ENCODE measurements around the gene YEATS2.

Gene YEATS2

DNA sequence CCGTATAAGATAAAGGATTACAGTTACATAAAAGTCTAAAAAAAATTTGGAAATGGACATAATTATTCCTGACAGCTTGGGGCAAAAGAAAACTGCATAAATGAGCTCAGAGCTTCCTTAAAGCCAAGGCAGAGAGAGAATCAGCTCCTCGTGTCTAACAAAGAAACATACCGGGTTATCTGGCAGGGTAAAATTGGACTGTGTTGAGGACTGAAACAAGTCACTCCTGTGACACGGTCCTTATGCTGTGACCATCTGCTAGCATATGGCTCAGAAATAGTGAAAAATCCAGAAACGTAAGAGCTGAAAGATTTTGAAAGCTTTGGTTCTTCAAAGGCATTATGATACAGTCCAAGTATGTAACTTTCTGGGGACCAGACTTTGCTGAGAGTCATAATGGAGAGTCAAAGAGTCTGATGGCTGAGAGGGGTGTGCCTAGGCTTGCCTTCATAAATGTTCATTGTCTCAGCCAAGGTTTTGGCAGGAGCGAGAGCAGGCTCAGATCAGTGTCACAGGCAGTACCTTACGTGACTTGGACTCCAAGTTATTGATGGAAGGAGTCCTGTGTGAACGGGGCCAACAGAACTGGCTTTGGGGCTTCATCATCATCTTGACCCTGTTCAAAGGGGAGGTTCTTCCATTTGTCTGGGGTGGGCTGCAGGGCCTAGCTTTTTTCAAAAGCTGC, 115.3 kb downstream of the YEATS2 start:
- no peak for DNase-seq (ENCODE audit: low spot score)

DNA sequence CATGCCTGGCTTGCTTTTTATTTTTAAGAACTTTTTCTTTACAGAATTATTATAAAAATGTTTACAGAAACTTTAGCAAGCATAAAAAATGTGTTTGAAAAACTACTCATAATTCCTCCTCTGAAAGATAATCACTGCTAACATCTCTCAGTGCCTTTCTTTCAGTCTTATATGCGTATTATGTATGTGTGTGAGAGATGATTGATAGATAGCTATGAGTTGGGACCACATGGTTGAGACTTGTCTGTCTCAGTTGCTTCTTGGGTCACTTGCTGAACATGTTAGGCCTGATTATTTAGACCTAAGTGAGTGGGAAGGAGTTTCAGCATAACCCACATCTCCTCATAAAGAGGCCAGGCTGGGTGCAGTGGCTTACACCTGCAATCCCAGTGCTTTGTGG, 116.6 kb downstream of the YEATS2 start:
- DNase-seq (ENCODE audit: low spot score) = no peak

GRCh38 chr3:183815563-183815940, 118.0 kb downstream of the YEATS2 start:
- no peak for DNase-seq (ENCODE audit: low spot score)

- no peak for DNase-seq (ENCODE audit: low spot score)
These were observed 118.4 kb downstream of the YEATS2 start for GRCh38 chr3:183815951-183816475.

GRCh38 chr3:183816681-183817510, 119.3 kb downstream of the YEATS2 start:
- no peak for DNase-seq (ENCODE audit: low spot score)

DNA sequence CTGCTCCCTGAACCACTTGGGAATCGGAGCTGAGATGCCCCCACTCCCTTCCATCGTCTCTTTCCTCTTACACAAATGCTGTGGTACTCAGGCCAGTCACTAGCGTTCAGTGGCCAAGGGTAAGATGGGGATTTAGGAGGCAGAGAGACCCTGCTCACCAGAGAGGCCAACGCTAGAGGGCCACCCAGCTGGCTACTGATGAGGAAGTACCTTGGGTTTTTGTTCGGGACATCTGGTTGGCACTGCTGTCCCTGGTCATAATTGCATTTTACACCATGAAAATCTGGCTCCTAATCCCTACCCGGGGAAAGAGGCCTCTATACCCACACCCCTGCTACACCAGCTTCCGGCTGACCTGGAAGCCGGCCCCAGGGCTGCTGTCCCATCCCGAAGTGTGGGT, 120.0 kb downstream of the YEATS2 start:
- no peak for DNase-seq (ENCODE audit: low spot score)

DNA sequence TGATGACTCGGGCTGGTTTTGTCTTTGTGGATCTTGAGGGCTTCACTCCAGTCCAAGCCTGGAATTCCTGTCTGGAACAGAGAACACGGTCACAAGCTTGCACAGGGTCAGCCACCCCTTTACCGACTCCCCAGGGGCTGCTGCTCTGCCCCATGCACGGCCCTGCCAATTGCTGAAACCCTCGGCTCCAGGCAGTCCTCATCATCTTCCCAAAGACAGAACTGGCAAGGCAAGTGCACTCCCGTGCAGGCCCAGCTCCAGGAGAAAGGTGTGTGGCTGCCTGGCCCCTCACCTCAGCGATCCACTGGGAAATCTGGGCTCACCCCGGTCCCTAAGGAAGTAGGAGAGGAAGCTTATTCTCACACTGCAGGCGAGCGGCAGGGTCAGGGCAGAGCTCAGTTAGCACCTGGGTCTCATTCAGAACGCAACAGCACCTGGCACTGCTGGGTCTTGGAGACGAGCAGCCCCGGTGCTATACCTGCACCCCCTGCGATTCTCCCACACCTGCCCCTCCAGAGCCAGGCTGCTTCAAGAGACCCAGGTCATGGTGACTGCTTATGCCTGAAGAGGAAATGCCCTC, 120.5 kb downstream of the YEATS2 start:
- DNase-seq (ENCODE audit: low spot score) = no peak

- DNase-seq (ENCODE audit: low spot score) = no peak
These were observed 121.4 kb downstream of the YEATS2 start for GRCh38 chr3:183818706-183819624.

DNA sequence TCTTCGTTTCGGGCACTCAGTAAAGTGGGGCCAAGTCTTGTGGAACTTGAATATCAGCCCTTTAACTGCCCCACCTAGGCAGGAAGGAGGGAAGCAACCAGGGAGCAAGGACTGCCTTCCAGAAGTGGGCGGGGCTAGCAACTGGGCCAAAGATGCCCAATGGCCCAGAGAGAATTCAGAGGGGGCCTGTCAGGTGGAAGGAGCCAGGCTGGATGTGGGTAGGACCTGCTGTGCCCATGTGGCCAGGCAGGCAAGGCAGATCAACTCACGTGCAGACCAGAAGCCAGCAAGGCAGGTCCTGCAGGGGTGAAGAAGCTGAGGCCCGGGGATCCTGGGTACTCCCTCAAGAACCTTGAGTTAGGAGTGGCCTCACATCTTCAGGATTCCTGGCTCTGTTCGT, 122.2 kb downstream of the YEATS2 start:
- DNase-seq (ENCODE audit: low spot score) = no peak

DNA sequence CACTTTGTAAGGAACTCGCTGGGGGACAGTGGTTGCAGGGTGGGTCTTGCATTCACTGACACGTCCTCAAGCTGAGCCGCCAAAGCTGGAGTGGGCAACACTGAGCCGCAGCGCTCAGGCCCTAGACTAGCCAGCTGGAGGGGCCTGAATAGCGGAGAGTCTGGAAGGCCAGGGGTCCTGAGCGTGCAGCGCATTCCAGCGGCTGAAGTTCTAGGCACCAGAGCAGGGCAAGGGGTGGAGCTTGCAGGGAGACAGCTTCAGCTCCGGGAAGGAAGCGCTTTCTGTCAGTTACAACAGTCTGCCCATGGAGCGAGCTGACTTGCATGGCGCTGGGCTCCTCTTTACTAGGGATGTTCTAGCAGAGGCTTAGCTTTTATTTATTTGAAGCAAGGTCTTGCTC, 125.0 kb downstream of the YEATS2 start:
- DNase-seq (ENCODE audit: low spot score) = no peak

DNA sequence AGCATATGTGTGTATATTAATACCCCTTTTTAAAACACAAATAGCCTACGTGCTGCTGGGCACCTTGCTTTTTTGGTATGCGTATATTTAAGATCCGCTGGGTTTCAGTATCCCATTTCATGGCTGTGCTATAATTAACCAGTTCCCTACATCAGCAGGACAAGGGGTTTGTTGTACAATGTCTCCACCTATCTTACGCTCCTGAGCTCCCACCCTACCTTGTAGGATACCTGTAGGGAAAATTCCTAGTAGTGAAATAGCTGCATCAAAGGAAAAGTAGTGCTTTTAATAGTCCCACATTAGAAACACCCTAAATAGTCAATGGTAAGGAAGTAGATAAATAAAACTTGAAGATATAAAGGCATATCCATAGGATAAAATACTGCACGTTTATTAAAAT, 126.4 kb downstream of the YEATS2 start:
- no peak for DNase-seq (ENCODE audit: low spot score)

DNA sequence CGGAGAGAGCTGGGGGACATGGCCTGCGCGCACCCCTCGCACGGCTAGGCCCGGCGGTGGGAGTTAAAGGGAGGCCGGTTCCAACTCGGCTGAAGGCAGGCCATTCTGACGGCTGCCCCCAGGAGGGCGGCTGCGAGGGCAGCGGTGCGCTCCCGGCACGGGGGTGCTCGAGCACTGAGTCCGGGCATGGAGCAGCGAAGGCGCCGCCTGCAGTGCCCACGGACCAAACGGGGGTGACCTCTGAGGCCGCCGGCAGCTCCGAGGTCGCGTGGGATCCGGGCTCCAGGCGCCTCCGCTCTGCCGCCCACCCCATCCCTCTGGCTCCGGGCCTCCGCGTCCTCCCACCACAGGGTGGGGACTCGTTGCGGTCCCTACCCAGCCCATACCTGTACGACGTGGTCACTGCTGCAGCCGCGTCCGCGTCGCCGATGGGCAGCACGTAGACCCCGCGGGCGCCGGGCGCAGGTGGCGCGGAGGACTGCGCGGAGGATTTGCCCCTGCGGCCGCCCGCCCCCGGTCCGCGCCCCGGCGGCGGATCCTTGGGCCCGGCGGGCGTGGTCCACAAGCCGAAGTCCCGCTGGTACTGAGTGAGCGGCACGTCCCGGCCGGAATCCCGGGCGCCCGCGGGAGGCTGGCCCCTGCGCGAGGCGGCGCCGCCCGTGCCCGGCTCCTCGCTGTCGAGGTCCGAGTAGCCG, 127.3 kb downstream of the YEATS2 start:
- DNase-seq (ENCODE audit: low spot score) = no peak

GRCh38 chr3:183825456-183826161, 128.0 kb downstream of the YEATS2 start, which contains the start of gene MAP6D1:
Gene MAP6D1, minus strand, starts transcription at chr3:183825577. Its CDS starts 30 bp downstream, at chr3:183825547.
- DNase-seq (ENCODE audit: low spot score) = no peak

DNA sequence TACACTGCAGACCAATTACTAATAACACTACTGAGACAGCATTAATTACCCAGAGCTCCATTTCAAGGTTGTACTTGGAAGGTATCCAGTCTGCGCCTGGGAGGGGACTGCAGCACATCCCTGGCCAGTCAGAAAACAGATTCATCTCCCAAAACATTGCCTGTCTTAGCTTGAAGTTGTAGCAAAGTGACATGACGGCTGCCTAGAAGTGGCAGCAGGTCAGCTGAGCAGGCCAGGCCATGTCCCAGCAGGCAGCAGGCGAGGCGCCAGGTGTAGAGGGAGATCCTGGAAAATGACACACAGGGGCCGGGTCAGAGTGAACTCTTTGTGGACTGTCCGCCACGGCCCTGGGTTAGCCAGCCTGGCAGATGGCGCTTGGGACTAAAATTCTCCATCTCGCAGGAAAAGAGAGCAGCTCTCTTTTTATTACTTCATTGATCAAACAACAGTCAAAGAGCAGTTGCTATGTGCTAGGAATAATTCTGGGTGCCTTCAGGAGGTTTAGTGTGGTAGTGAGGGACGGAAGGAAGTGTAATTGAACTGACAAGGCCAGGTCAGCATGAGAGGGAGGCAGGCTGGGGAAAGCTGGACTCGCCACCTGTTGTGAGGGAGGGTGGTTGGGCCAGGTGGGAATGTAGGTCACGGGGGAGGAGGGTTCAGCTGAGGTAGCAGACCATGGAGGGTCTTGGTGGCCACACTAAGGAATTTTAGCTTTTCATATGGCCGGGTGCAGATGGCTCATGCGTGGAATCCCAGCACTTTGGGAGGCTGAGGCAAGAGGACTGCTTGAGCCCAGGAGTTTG, 129.1 kb downstream of the YEATS2 start:
- DNase-seq (ENCODE audit: low spot score) = no peak

GRCh38 chr3:183827809-183828537, 130.4 kb downstream of the YEATS2 start:
- no peak for DNase-seq (ENCODE audit: low spot score)

GRCh38 chr3:183828538-183828870, 130.9 kb downstream of the YEATS2 start:
- DNase-seq (ENCODE audit: low spot score) = no peak

GRCh38 chr3:183829466-183829865, 131.9 kb downstream of the YEATS2 start:
- DNase-seq (ENCODE audit: low spot score) = no peak

DNA sequence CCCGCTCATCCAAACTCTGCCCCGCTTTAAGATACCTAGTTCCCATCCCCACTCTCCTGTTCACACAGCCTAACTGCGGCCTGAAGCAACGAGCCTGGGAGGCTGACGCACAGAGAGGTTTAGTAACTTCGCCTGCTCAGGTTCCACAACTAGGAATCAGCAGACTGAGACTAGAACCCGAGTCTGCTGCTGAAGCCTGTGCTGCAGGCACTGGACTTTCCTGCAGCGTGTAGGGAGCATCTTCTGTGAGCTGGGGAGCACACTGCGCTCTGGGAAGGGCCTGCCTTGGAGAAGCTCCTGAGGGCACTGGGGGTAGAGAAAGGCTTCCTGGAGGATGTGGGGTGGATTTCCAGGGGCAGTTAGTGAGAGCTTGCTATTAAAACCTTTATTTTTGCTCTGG, 132.6 kb downstream of the YEATS2 start:
- no peak for DNase-seq (ENCODE audit: low spot score)

DNA sequence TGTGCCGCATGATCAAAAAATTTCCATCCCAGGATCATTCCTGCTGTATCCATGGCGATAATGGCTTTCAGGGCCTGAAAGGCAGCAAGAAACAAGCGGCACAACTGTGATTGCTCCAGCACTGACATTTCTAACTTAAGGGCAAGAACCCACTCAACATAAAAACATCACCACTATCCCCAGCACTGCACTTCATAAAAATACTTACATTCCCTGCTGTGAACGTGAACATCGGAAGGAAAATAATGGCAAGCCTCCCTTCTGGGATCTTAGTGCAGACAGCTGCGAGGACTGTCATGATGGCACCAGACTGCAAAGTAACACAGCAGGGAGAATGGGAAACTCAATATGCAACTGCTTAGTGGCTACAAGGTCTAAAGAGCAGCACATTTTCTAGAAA, 135.9 kb downstream of the YEATS2 start:
- no peak for DNase-seq (ENCODE audit: low spot score)
